ENCODE measurements around the gene VPS13D.

GRCh38 chr1:12468323-12468722 is 238.5 kb downstream of the VPS13D start:
- TF ChIP-seq CTCF (IDR thresholded peaks at IDR 0.05), result no peak
- no peak for TF ChIP-seq EP300 (IDR thresholded peaks at IDR 0.05)

All from ovary (tissue), 3 donors.